ENCODE measurements around the gene XCL2.
"Not testable (repeated sequence)": the region's sequence is repeated elsewhere in the genome, so short reads cannot be mapped to it uniquely, and the experiment has no call there.

DNA sequence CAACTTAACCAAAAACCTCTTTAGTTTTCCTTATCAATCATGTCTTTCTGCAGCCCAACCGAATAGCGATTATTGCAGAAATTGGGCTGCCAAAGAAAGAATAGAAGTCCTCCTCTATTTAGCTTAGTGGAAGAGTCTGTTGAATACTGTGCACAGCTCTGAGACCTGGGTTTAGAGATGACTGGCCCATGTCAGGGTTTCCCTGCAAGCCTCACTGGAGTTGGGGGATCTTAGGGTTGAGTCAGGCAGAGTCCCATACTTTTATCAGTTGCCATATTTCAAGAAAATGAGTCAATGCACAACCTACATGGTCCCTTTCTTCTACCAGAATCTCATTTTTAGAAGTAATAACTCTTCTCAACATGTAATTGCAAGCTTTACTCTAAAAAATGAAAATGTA is 36.5 kb upstream of the XCL2 start:
- TF ChIP-seq, protein P1, sequence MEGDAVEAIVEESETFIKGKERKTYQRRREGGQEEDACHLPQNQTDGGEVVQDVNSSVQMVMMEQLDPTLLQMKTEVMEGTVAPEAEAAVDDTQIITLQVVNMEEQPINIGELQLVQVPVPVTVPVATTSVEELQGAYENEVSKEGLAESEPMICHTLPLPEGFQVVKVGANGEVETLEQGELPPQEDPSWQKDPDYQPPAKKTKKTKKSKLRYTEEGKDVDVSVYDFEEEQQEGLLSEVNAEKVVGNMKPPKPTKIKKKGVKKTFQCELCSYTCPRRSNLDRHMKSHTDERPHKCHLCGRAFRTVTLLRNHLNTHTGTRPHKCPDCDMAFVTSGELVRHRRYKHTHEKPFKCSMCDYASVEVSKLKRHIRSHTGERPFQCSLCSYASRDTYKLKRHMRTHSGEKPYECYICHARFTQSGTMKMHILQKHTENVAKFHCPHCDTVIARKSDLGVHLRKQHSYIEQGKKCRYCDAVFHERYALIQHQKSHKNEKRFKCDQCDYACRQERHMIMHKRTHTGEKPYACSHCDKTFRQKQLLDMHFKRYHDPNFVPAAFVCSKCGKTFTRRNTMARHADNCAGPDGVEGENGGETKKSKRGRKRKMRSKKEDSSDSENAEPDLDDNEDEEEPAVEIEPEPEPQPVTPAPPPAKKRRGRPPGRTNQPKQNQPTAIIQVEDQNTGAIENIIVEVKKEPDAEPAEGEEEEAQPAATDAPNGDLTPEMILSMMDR (IDR thresholded peaks at IDR 0.05; ENCODE audit: low read depth, low read length) = not testable (repeated sequence)
- TF ChIP-seq, protein P2, sequence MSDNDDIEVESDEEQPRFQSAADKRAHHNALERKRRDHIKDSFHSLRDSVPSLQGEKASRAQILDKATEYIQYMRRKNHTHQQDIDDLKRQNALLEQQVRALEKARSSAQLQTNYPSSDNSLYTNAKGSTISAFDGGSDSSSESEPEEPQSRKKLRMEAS (IDR thresholded peaks at IDR 0.05; ENCODE audit: low read depth, low read length) = not testable (repeated sequence)
- not testable (repeated sequence) for TF ChIP-seq POLR2A (IDR thresholded peaks at IDR 0.05; ENCODE audit: extremely low read depth, insufficient read length); MYC (IDR thresholded peaks at IDR 0.05; ENCODE audit: low read depth, low read length)

Data from NB4 (cell line).